HG03457 (cell line): ENCODE measurements around the gene ANAPC2.

Experiments
- ATAC-seq: cut with Tn5 transposase; IDR thresholded peaks from one replicate; pipeline ENCODE4 v1.9.1; 2021; ENCODE audit warnings: moderate number of reproducible peaks; ENCODE audit not compliant: unreplicated experiment

Gene ANAPC2

GRCh38 chr9:137134191-137134590 lies 54.2 kb downstream of the ANAPC2 start:
- ATAC-seq = no peak

- peak; percentile 8 for ATAC-seq
Observed at GRCh38 chr9:137130176-137130755, 58.1 kb downstream of the ANAPC2 start.

GRCh38 chr9:137129456-137130175 lies 58.7 kb downstream of the ANAPC2 start:
- ATAC-seq = peak; percentile 66

- ATAC-seq = no peak
Observed at GRCh38 chr9:137128862-137129455, 59.4 kb downstream of the ANAPC2 start.

GRCh38 chr9:137128158-137128861 lies 60.0 kb downstream of the ANAPC2 start:
- ATAC-seq = no peak

- no peak for ATAC-seq
Observed at GRCh38 chr9:137127301-137128157, 60.8 kb downstream of the ANAPC2 start.

- ATAC-seq = no peak
Observed at GRCh38 chr9:137126786-137127185, 61.6 kb downstream of the ANAPC2 start.
